ENCODE results near the gene SUN2. TPM values are rescaled to one million over a fixed set of nuclear protein-coding genes. Genes with fewer than 3 reads are reported as not detected.

Gene SUN2
- total RNA-seq, 2 experiments from 2014 or later, result 101 to 107 TPM

DNA sequence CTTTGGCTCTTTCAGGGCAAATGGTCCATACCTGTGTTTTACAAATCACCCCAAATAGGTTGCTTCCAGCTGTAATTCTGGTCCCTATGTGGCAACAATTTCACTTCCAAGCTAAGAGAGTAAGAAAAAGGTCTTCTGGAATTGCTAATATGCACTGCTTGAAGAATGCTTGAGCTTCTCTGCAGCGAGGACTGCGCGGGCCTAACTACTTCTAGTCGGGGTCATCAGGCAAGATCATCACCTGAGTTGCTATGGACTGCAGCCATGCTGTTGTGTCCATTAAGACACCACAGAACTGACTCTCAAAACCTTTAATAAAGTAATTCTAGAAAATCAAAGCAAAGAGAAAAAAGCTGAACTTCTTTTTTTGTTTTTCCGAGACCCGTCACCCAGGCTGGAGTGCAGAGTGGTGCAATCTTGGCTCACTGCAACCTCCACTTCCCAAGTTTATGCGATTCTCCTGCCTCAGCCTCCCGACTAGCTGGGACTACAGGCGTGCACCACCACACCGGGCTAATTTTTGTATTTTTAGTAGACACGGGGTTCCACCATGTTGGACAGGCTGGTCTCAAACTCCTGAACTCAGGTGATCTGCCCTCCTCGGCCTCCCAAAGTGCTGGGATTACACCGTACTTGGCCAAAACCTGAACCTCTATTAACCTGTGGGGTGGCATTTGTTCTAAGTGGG, 57.2 kb downstream of the SUN2 start:
- Mint-ChIP-seq H3K4me1 (ENCODE audit: low read depth) (peaks cover 46% of the 10 kb centered on the region), H3K27me3 (no peaks in the 10 kb centered on the region), H3K4me3 (peak overlapping the region; percentile 90), H3K36me3 (ENCODE audit: low read depth) (peaks cover 55% of the 10 kb centered on the region), H3K9me3 (no peaks in the 10 kb centered on the region), H3K27ac (peak overlapping the region; percentile 96)
- CTCF ChIA-PET, result interaction anchor here (0.9 to 3.1 kb wide), 5 partner anchors 15 to 1092 kb away, joined by 3 to 16 read pairs (median 3); partner anchors contain the start of gene TOMM22
- DNase-seq (no peak), ATAC-seq (no peak)
- TF ChIP-seq, protein P1, sequence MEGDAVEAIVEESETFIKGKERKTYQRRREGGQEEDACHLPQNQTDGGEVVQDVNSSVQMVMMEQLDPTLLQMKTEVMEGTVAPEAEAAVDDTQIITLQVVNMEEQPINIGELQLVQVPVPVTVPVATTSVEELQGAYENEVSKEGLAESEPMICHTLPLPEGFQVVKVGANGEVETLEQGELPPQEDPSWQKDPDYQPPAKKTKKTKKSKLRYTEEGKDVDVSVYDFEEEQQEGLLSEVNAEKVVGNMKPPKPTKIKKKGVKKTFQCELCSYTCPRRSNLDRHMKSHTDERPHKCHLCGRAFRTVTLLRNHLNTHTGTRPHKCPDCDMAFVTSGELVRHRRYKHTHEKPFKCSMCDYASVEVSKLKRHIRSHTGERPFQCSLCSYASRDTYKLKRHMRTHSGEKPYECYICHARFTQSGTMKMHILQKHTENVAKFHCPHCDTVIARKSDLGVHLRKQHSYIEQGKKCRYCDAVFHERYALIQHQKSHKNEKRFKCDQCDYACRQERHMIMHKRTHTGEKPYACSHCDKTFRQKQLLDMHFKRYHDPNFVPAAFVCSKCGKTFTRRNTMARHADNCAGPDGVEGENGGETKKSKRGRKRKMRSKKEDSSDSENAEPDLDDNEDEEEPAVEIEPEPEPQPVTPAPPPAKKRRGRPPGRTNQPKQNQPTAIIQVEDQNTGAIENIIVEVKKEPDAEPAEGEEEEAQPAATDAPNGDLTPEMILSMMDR (IDR thresholded peaks at IDR 0.05), result no peak
- intact Hi-C loops (cut with micrococcal nuclease), result no loop called here
- POLR2A ChIA-PET, result interaction anchor here (0.6 to 6.3 kb wide), 8 partner anchors 9 to 186 kb away, joined by 3 to 62 read pairs (median 4); partner anchors contain the start of genes CBY1, FAM227A and TOMM22

DNA sequence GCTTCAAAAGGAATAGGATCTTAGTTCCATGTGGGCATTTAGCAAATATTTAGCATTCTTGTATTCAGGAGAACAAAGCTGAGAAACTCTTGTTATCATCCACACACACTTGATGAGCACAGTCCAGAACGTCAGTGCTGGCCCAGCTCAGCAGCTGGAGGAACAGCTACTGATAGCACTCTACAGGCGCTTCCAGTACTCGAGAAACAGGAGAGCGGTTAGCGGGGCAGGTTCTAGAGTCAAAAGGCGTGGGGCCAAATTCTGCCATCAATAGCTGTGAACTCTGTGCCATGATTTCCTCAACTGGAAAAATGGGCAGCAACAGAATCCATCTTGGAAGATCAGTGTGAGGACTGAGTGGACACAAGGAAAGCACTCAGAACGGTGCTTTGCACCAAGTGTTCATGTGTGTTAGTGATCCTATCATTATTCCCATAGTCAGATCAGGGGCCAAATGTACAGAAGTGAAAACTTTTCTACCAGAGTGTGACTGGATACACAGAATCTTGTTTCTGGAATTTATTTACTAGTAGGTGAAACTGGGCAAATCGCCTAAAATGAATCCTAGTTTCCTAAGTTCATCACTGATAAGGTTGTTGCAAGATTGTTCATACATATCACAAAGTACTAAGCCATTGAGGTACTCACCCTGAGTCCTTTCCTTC, 58.2 kb downstream of the SUN2 start:
- intact Hi-C loops (cut with micrococcal nuclease), result no loop called here
- TF ChIP-seq, protein P1 (IDR thresholded peaks at IDR 0.05), result no peak
- DNase-seq, result no peak
- ATAC-seq, result no peak
- Mint-ChIP-seq H3K27ac (peak overlapping the region; percentile 87), H3K9me3 (no peaks in the 10 kb centered on the region), H3K4me1 (ENCODE audit: low read depth) (peaks cover 51% of the 10 kb centered on the region), H3K36me3 (ENCODE audit: low read depth) (peaks cover 61% of the 10 kb centered on the region), H3K4me3 (peak overlapping the region; percentile 90), H3K27me3 (no peaks in the 10 kb centered on the region)
- CTCF ChIA-PET, result interaction anchor here (0.6 to 3.1 kb wide), 3 partner anchors 16 to 172 kb away, joined by 3 to 16 read pairs (median 3); partner anchors contain the start of gene TOMM22
- POLR2A ChIA-PET, result interaction anchor here (1.0 to 6.3 kb wide), 5 partner anchors 8 to 41 kb away, joined by 3 to 62 read pairs (median 6); partner anchors contain the start of genes CBY1, FAM227A, GTPBP1 and TOMM22

DNA sequence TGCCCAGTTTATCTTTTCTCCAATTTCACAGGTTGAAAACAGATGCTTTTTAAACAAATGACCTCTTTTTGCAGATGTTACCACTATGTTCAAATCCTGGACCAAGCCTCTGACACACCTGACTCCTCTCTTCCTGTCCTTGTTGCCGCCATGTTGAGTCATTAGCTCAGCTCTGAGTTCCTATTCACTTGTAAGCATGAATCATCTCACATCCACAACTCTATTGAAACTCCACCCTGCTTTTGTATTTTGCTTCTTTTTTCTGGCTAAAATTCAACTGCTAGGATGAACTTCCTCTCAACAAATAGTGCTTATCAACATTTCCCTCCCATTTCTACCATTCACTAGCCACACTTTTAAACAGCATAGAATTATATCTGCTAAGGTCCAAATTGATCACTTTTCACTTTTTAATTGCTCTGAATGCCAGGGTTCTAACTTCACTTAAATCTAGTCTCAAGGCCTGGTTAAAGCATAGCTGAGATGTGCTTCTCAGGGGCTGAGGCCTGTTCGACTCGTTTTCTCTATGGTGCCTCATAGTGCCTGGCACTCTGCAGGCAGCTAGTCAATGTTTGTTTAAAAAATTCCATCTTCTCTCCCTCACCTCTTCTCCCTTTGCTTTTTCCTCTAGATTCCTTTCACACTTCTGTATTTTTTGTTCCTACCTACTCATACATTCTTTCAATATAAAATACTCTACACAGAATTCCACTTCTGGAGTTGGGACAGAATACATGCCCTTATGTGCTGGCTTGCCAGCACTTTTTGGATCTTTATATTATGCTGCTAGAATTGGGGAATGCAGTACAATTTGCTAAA, 59.0 kb downstream of the SUN2 start:
- ATAC-seq (peak; percentile 67), DNase-seq (peak; percentile 72)
- intact Hi-C loops (cut with micrococcal nuclease), result no loop called here
- ChIA-PET POLR2A (interaction anchor here (1.0 to 6.3 kb wide), 6 partner anchors 9 to 40 kb away, joined by 3 to 62 read pairs (median 4); partner anchors contain the start of genes CBY1, FAM227A, GTPBP1 and TOMM22), CTCF (interaction anchor here (0.6 to 1.1 kb wide), 2 partner anchors 69 to 173 kb away, joined by 3 read pairs; no protein-coding TSS in a partner anchor)
- TF ChIP-seq, protein P1 (IDR thresholded peaks at IDR 0.05), result no peak
- Mint-ChIP-seq H3K36me3 (ENCODE audit: low read depth) (peaks cover 63% of the 10 kb centered on the region), H3K4me1 (ENCODE audit: low read depth) (peaks cover 50% of the 10 kb centered on the region), H3K4me3 (peak overlapping the region; percentile 90), H3K27me3 (no peaks in the 10 kb centered on the region), H3K9me3 (no peaks in the 10 kb centered on the region), H3K27ac (peak overlapping the region; percentile 87)

DNA sequence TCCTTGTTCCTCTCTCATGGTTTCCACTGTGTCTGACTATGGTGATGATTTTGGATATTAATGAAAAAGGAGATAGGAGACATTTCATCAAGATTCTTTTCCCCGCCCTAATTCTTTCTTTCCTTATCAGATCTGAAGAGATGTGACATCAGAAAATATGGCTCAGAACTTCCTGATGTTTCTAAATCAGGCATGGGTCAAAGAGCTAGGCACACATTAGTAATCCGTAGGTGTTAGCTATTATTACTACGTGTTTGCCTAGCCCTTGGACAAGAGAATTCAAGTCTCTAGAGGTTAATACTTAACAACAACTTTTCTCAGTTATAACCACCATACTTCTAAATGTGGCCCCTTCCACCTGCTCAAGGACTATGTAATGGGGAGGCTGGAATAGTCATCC, 60.9 kb downstream of the SUN2 start:
- no peaks in the 10 kb centered on the region for H3K27me3 Mint-ChIP-seq
- CTCF ChIA-PET, result interaction anchor here (1.4 to 1.5 kb wide), 2 partner anchors 13 to 30 kb away, joined by 3 to 5 read pairs; partner anchors contain the start of gene TOMM22
- ATAC-seq, result no peak
- no peaks in the 10 kb centered on the region for H3K9me3 Mint-ChIP-seq
- peak overlapping the region; percentile 60 for H3K27ac Mint-ChIP-seq
- H3K36me3 Mint-ChIP-seq (ENCODE audit: low read depth), result peaks cover 69% of the 10 kb centered on the region
- intact Hi-C loops (cut with micrococcal nuclease), result no loop called here
- H3K4me1 Mint-ChIP-seq (ENCODE audit: low read depth), result peaks cover 49% of the 10 kb centered on the region
- DNase-seq, result no peak
- H3K4me3 Mint-ChIP-seq, result no peak overlapping the region
- TF ChIP-seq, protein P1 (IDR thresholded peaks at IDR 0.05), result no peak
- POLR2A ChIA-PET, result interaction anchor here (6.3 kb wide), 1 partner anchor 12 kb away, joined by 62 read pairs; the partner anchor contains the start of gene TOMM22

All from activated CD8-positive, alpha-beta T cell treated with anti-CD3 and anti-CD28 coated beads for 36 hours (primary cell).